HG02840 (cell line): ENCODE data around the gene RGS6.

Source experiments
- ATAC-seq: cut with Tn5 transposase; IDR thresholded peaks from one replicate; pipeline ENCODE4 v1.9.1; 2021; ENCODE audit warnings: mild to moderate bottlenecking, moderate library complexity, moderate number of reproducible peaks; ENCODE audit not compliant: unreplicated experiment, low FRiP score

Gene RGS6

DNA sequence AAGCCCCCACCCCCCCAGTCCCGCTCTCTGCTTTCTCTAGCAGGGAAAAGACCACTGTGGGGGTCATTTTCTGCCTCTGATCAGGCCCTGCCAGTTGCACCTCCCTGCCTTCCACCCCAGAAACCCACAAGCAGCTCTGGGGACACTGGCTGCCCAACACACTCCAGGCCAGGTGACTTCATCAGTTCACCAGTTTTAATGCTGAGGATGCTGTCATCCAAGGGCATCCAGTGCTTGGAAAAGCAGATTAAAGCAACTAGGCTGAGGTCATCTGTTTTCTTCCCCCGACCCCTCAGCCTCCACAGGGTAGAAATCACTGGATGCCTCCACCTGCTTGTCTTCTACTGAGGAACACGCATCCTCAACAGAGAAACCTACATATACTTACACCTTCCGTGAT is 679.3 kb downstream of the RGS6 start:
- no peak for ATAC-seq

DNA sequence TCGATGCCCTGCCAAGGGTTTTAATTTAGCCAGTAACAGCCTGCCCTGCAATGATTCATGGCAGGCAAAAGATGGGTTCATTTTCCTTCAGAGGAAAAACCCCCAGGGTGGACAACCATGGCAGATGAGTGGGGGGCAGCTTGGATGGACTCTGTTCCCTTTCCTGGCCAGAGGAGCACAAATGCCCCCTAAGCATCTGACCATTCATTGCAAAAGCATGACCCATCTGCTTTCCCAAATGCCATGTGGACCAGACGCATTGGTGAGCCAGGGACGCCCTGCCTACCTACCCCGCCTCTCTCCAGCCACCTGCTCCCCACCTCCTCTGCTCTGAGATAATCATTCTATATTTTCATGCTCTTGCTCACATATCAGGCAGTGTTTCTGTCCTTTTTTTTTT is 679.8 kb downstream of the RGS6 start:
- no peak for ATAC-seq

DNA sequence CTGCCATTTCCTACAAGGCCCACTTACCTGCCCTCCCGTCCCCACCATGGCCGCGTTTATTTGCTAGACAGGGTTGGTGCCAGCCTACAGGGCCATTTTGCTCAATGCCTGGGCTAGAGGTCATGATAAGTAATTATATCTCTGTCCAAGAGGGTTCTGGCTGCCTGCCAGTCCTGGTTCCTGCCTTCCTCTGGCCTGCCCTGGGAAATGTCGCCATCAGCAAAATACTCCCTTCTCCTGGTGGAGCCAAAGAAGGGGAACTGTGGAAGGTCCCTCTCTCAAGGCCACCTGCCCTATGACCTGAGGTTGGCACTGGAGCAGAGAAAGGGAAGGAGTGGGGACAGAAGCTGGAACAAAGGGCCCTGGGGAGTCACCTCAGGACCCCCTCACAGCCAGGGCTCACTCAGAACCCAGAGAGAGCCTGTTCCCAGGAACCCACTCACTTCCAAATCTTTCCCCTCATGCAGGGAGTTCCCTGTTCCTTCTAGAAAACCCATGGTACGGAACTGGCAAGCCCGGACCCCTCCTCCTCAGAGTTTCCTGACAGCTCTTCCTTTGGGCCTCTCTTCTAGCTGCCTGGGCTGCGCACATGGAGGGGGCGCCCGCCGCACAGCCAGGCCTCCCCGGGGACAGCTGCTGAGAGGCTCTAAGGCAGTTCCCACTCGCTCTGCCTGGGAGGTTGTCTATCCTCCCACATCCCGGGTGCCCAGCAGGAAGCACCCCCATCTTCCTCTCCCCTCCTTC is 681.2 kb downstream of the RGS6 start:
- no peak for ATAC-seq

DNA sequence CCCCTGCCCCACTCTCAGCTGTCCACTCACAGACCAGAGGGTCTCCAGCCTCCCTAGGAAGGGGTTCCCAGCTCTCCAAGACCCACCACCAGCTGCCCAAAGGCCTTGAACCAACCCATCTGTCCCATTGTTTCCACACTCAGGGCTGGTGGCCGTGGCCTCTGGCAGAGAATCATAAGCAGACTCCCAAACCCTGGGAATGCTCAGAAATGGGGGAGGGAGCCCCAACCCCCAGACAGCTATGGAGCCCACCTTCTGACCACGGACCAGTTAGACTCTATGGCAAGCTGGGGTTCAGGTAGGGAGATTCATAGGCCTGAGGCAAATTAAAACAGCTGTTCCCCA is 681.7 kb downstream of the RGS6 start:
- ATAC-seq: no peak

DNA sequence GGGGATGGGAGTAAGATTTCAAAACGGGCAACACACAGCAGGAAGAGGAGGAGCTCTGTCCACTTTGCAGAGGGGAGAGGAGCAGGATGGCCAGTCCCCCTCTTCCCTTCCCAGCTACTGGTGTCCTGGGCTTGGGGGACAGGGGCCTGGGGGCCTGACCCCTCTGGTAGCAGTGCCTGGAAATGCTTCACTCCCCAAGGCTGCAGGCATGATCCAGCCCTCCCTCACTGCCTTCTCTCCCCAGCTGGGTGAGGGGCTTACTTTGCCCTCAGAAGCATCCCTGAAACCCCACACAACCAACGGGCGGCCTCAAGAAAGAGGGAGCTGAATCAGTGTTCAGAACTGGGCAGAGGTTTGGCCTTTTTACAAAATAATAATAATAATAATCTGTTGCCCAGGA is 682.1 kb downstream of the RGS6 start:
- ATAC-seq: no peak

DNA sequence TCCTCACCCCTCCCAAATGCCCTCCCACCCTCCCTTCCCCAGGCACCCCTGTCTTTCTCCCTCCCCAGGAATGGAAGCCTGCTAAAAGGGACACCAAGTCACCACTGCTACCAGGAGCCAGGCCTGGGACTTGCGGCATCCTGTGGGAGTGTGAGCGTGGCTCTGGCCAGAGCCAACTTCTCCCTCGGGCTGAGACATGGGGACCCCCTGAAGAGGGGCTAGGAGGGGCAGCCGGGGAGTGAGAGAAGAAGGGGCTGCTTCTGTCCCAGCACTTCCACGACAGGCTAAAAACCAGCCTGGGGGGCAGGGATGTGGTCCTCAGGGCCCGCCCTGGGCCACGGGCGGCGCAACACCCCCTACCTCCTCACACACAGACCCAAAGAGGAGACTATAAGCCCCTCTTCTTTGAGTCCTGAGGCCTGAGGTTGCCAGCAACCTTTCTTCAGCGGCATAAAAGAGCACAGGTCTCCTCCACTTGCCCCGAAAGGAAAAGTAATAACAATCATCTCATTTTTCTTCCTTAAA is 682.7 kb downstream of the RGS6 start:
- ATAC-seq: no peak

DNA sequence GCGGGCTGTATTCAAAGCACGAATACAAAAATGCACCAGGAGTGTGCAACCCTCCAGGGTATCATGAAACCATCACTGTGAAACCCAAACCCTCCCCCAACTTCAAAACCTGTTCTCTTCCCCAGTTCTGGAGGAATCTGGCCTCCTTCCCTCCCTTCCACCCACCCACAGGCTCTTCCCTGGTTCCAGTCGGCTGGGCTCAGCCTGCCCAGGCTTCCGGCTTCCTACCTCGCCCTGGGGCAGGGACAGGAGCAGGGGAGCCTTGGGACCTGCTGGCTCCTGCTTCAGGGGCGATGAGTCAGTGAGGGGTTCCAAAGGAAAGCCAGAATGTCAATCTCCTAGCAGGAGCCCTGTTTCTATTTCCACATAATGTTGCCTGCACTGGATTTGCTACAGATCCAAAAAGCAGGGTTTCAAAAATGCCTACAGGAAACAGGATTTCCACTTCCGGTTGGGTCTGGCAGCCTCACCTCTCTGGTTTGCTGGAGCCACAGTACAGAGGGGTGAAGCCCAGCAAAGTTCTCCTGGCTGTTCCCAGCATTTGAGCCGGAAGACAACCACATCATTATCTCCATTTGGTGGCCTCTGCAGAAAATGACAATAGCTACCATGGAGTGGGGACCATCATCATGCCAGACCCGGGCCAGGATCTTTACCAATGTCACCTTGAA is 683.4 kb downstream of the RGS6 start:
- ATAC-seq: no peak
